ENCODE data around the gene ESYT3. TPM values are rescaled to one million over a fixed set of nuclear protein-coding genes. Genes with fewer than 3 reads are reported as not detected.

Gene ESYT3
- total and polyA plus RNA-seq, 2 experiments from 2014 or later = 3.5 to 8.2 TPM

- Histone ChIP-seq H3K27ac (ENCODE audit: low read depth) (no peak overlapping the region), H3F3A (replicated peaks; ENCODE audit: low read depth) (no peaks in the 10 kb centered on the region), H3K4me1 (ENCODE audit: insufficient read depth) (0 out of 2 replicates have a peak, but pooled peaks cover 3% of the 10 kb centered on the region), H3K4me2 (no peak overlapping the region), H4K20me1 (replicated peaks; ENCODE audit: insufficient read depth) (no peaks in the 10 kb centered on the region), H3K4me3 (no peak overlapping the region), H3K36me3 (ENCODE audit: insufficient read depth) (no peaks in the 10 kb centered on the region), H3K79me2 (replicated peaks; ENCODE audit: insufficient read depth) (no peaks in the 10 kb centered on the region), H3K27me3 (ENCODE audit: insufficient read depth) (no peaks in the 10 kb centered on the region), H3K9me2 (ENCODE audit: insufficient read depth) (no peaks in the 10 kb centered on the region), H2AFZ (no peak overlapping the region)
- Mint-ChIP-seq H3K36me3 (ENCODE audit: low read depth) (no peaks in the 10 kb centered on the region), H3K4me1 (peaks cover 19% of the 10 kb centered on the region), H3K4me3 (no peak overlapping the region), H3K27me3 (ENCODE audit: insufficient read depth, low read depth, poor library complexity) (peaks cover 8% of the 10 kb centered on the region), H3K9me3 (no peaks in the 10 kb centered on the region; the same call in 2 of the 3 replicates), H3K27ac (no peak overlapping the region; the same call in 1 of the 2 replicates)
- DNase-seq (ENCODE audit: low spot score) (no peak), ATAC-seq (peak; percentile 64)
- TF ChIP-seq REST (IDR thresholded peaks at IDR 0.05; ENCODE audit: unreplicated experiment) = no peak
- TF ChIP-seq CTCF (conservative IDR thresholded peaks at IDR 0.05; ENCODE audit: low read depth in 2 of 2) = no peak
- no peak for TF ChIP-seq JUNB (IDR thresholded peaks at IDR 0.05; ENCODE audit: unreplicated experiment)
- no peak for TF ChIP-seq EZH2 (IDR thresholded peaks at IDR 0.05; ENCODE audit: low read depth, unreplicated experiment)
- no peak for TF ChIP-seq STAT1 (IDR thresholded peaks at IDR 0.05; ENCODE audit: unreplicated experiment)
- TF ChIP-seq CREB1 (CRISPR knock-in tag; IDR thresholded peaks at IDR 0.05; ENCODE audit: low read depth) = no peak
- TF ChIP-seq POLR2AphosphoS5 (IDR thresholded peaks at IDR 0.05; ENCODE audit: low read depth) = no peak
- no peak for TF ChIP-seq ZNF331 (CRISPR knock-in tag; IDR thresholded peaks at IDR 0.05; ENCODE audit: low read depth)
- no peak for TF ChIP-seq ETS1 (IDR thresholded peaks at IDR 0.05)
- TF ChIP-seq ZNF114 (CRISPR knock-in tag; IDR thresholded peaks at IDR 0.05) = no peak
These were observed 38.3 kb upstream of the ESYT3 start for GRCh38 chr3:138395865-138396751.
